ENCODE results near the gene DPRX. TPM values are rescaled to one million over a fixed set of nuclear protein-coding genes. Genes with fewer than 3 reads are reported as not detected.

Gene DPRX
- total and polyA plus RNA-seq, 2 of the 13 experiments (the other 11 are each of a cell fraction or from before 2014, with no cell fraction given): not detected

- POLR2A ChIA-PET: interaction anchor here (0.9 to 2.0 kb wide), 4 partner anchors 18 to 155 kb away, joined by 3 to 4 read pairs (median 3); no protein-coding TSS in a partner anchor
- DNase-seq (ENCODE audit: low spot score): peak; percentile 84
- TF ChIP-seq, protein P1, sequence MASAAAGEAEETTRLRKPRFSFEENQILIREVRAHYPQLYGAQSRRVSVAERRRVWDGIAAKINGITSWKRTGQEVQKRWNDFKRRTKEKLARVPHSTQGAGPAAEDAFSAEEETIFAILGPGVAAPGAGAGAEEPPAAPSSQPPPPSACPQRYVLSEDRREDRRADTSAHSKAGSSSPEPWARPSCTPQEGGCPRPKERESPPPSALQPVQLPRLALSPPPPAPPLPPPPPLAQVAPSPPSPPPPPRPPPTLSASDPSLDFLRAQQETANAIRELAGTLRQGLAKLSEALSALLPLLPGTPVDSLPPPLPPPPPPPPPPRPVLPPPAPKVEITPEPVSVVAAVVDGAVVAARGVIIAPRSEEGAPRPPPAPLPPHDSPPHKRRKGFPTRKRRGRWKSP (CRISPR knock-in tag; IDR thresholded peaks at IDR 0.05): no peak
- TF ChIP-seq MED1 (CRISPR knock-in tag; IDR thresholded peaks at IDR 0.05) (peak; percentile 89; the same call in 1 of the 2 replicates), ZNF3 (CRISPR knock-in tag; IDR thresholded peaks at IDR 0.05) (no peak), NR2F2 (IDR thresholded peaks at IDR 0.05; ENCODE audit: borderline replicate concordance, low read depth) (peak; percentile 44; the same call in 1 of the 2 replicates), STAT6 (CRISPR knock-in tag; IDR thresholded peaks at IDR 0.05; ENCODE audit: borderline replicate concordance) (no peak), ZC3H13 (CRISPR knock-in tag; IDR thresholded peaks at IDR 0.05) (no peak), MAX (IDR thresholded peaks at IDR 0.05) (peak; percentile 60; the same call in 1 of the 2 replicates), KLF6 (CRISPR knock-in tag; IDR thresholded peaks at IDR 0.05) (no peak), HDAC2 (CRISPR knock-in tag; IDR thresholded peaks at IDR 0.05) (peak; percentile 52; the same call in 1 of the 2 replicates), ZNF143 (CRISPR knock-in tag; IDR thresholded peaks at IDR 0.05) (no peak), SALL1 (CRISPR knock-in tag; IDR thresholded peaks at IDR 0.05) (peak; percentile 53; the same call in 1 of the 2 replicates), KMT2B (CRISPR knock-in tag; IDR thresholded peaks at IDR 0.05) (no peak), AGO2 (optimal IDR thresholded peaks at IDR 0.05; ENCODE audit: low read depth, low read length) (no peak)
- TF ChIP-seq, protein P2, sequence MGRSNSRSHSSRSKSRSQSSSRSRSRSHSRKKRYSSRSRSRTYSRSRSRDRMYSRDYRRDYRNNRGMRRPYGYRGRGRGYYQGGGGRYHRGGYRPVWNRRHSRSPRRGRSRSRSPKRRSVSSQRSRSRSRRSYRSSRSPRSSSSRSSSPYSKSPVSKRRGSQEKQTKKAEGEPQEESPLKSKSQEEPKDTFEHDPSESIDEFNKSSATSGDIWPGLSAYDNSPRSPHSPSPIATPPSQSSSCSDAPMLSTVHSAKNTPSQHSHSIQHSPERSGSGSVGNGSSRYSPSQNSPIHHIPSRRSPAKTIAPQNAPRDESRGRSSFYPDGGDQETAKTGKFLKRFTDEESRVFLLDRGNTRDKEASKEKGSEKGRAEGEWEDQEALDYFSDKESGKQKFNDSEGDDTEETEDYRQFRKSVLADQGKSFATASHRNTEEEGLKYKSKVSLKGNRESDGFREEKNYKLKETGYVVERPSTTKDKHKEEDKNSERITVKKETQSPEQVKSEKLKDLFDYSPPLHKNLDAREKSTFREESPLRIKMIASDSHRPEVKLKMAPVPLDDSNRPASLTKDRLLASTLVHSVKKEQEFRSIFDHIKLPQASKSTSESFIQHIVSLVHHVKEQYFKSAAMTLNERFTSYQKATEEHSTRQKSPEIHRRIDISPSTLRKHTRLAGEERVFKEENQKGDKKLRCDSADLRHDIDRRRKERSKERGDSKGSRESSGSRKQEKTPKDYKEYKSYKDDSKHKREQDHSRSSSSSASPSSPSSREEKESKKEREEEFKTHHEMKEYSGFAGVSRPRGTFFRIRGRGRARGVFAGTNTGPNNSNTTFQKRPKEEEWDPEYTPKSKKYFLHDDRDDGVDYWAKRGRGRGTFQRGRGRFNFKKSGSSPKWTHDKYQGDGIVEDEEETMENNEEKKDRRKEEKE (IDR thresholded peaks at IDR 0.05): no peak
Measured at GRCh38 chr19:53586277-53586691, 45.5 kb upstream of the DPRX start.

More at GRCh38 chr19:53586277-53586691, 45.5 kb upstream of the DPRX start:
- Histone ChIP-seq H3K27me3 (ENCODE audit: control insufficient read depth in 1 of 2, insufficient read depth in 2 of 2, low read length in 2 of 2) (no peaks in the 10 kb centered on the region), H3K27ac (ENCODE audit: extremely low read length, insufficient read depth, low read length) (peak overlapping the region; percentile 79), H3K4me3 (replicated peaks in 1 of 3; ENCODE audit: insufficient read depth in 1 of 3, low read depth in 2 of 3, low read length in 3 of 3) (peak overlapping the region; percentile 3 to 38 (median 27); a peak in 5 of 6 replicates), H3K4me1 (ENCODE audit: insufficient read depth, low read length) (peaks cover 74% of the 10 kb centered on the region), H3K4me2 (ENCODE audit: low read depth, low read length) (peak overlapping the region; percentile 71), H3K36me3 (replicated peaks in 1 of 2; ENCODE audit: control insufficient read depth in 1 of 2, insufficient read depth in 2 of 2, low read length in 2 of 2) (no peaks in the 10 kb centered on the region), H3K9ac (ENCODE audit: insufficient read depth, low read depth, low read length) (peak overlapping the region; percentile 43), H2AFZ (ENCODE audit: low read length) (peak overlapping the region; percentile 6), H4K20me1 (ENCODE audit: insufficient read depth, low read length) (no peaks in the 10 kb centered on the region), H3K79me2 (ENCODE audit: insufficient read depth, low read length) (no peaks in the 10 kb centered on the region), H3K9me3 (ENCODE audit: low read length) (no peaks in the 10 kb centered on the region)
- 0% methylated on average over 6 of the region's 6 CpGs for WGBS (ENCODE audit: low lambda C conversion rate)
- ATAC-seq (peak; percentile 80), FAIRE-seq (peak; percentile 62)
- no TSS peak for BruUV-seq (replicated peaks)
- in situ Hi-C loops (cut with HindIII; ENCODE audit: extremely low pct_ligation_motif_present, low pct_unique_long_range_greater_than_20kb) (no loop called here), intact Hi-C loops (cut with micrococcal nuclease; ENCODE audit: unreplicated experiment) (no loop called here)
- CTCF ChIA-PET (ENCODE audit: low intra/inter-chr PET ratio, low total read pairs): no interaction called here
